Subcutaneous adipose tissue (tissue), 4 donors: ENCODE results near the gene PTGR3. TPM values are rescaled to one million over a fixed set of nuclear protein-coding genes. Genes with fewer than 3 reads are reported as not detected.

Experiments used
- total RNA-seq, 4 donors: library from RNA; depleted of rRNA; stranded (reverse); fragments of >200 nt; gene quantifications; one replicate each; pipeline ENCODE4 v1.1.0, GENCODE V29; 2016
- TF ChIP-seq, protein P1 (sequence below): fragments of 450-650 bp; IDR thresholded peaks from one replicate; pipeline ENCODE4 v1.5.1; 2016; ENCODE audit warnings: low read depth, mild to moderate bottlenecking, control low read depth, antibody characterized with exemption, moderate library complexity

PTGR3 gene
- total RNA-seq, 4 donors from 2014 or later = 20.1 to 28.4 (median 26.0) TPM

DNA sequence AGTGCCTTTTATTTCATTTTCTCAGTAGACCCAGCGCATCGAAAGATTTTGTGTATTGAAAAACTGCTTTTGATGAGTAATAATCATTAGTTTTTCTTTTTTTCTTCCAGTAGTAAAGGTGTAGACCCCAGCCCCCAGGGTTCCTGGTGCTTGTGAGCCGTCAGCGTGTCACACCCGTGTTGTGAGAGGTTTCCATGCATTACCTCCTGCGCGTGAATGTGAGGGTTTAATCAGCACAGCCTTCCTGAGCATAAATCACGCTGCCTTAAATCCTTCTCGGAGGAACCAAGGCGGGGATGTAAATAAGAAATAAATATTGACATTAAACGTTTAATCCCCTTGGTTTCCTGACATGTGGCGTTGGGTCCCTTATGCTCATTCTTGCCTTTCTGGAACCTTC is 26.0 kb upstream of the PTGR3 start:
- TF ChIP-seq, protein P1, sequence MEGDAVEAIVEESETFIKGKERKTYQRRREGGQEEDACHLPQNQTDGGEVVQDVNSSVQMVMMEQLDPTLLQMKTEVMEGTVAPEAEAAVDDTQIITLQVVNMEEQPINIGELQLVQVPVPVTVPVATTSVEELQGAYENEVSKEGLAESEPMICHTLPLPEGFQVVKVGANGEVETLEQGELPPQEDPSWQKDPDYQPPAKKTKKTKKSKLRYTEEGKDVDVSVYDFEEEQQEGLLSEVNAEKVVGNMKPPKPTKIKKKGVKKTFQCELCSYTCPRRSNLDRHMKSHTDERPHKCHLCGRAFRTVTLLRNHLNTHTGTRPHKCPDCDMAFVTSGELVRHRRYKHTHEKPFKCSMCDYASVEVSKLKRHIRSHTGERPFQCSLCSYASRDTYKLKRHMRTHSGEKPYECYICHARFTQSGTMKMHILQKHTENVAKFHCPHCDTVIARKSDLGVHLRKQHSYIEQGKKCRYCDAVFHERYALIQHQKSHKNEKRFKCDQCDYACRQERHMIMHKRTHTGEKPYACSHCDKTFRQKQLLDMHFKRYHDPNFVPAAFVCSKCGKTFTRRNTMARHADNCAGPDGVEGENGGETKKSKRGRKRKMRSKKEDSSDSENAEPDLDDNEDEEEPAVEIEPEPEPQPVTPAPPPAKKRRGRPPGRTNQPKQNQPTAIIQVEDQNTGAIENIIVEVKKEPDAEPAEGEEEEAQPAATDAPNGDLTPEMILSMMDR = no peak

DNA sequence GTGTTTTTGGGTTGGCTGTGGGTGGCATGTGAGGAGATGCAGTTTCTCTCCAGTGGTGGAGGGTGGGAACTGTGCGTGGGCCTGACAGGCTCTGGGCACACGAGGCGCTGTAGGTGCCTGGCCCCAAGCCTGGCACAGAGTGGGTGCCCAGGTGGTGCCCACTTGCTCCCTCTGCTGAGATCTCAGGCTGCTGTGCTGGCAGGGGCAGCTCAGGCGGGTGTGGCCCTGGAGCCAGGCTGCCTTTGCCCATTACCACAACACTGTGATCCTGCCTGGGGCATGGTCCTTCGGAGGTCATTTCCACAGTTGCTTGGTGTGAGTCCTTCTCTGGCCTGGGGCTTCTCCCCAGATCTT is 22.1 kb upstream of the PTGR3 start:
- TF ChIP-seq, protein P1 = no peak

DNA sequence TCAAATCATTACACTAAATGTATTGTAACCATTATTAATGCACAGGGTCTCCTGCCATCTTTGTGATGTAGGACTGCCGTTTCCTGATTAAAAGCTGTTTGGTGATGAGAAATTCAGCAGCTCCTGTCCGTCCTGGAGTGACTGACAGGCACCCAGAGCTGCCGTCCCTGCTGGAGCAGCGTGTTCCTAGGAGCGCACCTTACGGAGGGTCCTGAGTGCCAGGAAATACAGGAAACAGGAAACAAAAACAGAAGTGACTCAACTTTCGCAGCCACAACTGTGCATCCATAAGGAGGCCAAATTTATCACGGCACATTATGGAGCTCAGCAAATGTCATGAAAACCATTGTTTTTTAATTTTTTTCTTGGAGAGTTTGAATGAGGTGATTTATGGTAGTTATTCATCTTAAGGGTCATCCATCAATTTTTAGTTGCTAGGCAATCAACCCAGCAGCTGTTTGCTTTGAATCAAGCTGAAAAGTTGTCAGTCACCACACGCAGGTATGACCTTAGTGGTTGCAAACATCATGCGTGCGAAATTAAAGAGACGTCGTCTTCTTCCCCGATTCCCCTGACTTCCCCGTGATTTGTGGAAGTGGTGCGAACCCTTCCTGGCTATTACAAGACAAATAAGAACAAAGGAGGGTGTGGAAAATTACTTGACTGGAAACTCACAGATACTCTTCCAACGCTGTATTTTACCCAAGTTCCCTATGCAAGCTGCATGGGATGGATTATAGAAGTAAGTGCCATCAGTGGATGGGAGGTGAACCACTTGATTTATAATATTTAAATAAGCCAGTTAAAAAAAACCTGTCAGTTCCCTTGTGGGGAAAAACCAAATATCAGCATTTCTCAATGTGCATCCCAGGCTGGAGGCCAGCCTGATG is 21.5 kb upstream of the PTGR3 start:
- TF ChIP-seq, protein P1 = no peak

DNA sequence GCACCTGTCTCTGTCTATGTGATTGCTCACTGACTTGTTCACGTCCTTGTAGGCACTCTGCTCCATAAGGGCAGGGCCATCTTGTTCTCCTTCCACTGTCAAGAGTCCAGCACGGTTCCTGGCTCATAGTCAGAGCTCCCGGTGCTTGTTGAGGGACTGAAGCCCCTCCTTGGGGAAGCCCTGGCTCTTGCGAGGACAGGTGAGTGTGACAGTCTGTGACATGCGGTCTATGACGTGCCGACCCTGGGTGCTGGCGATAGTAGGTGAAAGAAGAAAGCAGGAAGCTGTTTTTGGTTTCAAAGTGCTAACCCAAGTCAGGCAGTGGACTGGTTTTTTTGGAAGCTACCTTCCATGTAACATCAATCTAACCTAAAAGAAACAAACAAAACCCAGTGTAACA is 20.5 kb upstream of the PTGR3 start:
- TF ChIP-seq, protein P1 = no peak

DNA sequence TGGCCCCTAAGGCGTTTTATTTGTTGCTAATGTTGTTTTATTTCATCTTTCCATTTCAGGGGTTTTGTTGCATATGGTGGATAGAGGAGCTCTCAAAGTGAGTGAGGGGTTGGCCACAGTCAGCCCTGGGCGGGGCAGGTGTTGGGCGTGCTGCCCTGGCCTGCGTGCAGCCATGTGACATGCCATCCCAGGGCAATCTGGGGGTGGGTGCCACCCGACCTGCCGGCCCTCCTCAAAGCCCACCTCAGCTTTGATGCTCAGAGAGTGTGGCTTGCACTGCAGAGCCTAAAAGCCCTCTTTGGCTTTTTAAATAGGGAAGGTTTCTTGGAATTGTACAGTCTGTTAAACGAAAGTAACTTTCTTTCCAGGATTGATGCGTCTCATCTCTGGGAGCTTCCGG is 20.0 kb upstream of the PTGR3 start:
- TF ChIP-seq, protein P1 = no peak

DNA sequence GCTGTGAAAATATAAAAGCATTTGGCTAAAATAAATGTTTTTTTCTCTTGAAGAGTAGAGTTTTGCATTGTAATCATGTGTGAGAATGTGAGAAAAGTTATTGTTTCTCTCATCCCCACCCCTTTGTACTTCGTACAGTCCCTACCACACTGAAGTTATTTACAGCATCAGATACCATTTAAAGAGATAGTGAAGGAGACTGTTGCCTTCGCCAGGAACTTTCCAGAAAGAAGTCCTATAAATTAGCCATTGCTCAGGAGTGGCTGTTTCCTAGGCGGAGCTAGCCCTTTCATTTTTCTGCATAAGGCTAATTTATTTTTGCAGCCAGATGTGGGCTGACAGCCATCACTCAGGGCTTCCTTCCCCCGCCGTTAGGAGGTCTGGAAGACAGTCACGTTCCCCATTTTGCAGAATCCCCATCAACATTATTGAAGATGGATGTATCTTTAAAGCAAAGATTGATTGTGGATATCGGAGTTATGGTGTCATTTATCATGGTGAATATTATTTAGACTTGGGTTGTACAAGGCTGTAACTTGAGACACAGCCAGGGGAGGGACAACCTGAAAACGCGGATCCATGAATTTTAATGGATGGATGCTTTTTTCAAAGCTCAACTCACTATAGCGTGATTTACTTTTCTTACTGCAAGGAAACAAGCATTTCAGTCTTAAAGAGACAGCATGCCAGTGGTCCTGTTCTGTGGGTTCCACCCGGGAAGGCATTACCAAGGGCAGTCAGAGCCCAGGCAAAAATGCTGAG is 18.8 kb upstream of the PTGR3 start:
- TF ChIP-seq, protein P1 = no peak

DNA sequence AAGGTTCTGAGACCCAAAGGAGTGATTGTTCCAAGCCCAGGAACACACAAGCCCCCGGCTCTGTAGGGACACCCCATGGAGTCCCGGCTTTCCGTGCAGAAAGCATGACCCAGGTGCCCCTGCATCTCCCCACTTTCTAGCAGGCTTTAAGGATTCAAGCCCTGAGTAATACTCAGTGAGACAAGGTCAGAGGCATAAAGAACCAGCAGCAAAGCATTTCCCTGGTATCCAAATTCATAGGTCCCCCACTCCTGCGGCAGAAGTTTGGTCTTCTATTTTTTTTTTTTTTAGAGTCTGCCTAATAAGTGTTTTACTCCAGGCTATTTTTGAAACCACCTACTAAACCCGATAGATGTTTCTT is 18.0 kb upstream of the PTGR3 start:
- TF ChIP-seq, protein P1 = no peak
